8988T (cell line): ENCODE results near the gene MAP3K1.
"Not testable (repeated sequence)": the region's sequence is repeated elsewhere in the genome, so short reads cannot be mapped to it uniquely, and the experiment has no call there.

ENCODE experiments used
- DNase-seq: peaks from one replicate; pipeline ENCODE4 v3.0.0; 2011

Gene MAP3K1

GRCh38 chr5:56816546-56817081, 1.3 kb downstream of the MAP3K1 start:
- DNase-seq: peak; percentile 52

DNA sequence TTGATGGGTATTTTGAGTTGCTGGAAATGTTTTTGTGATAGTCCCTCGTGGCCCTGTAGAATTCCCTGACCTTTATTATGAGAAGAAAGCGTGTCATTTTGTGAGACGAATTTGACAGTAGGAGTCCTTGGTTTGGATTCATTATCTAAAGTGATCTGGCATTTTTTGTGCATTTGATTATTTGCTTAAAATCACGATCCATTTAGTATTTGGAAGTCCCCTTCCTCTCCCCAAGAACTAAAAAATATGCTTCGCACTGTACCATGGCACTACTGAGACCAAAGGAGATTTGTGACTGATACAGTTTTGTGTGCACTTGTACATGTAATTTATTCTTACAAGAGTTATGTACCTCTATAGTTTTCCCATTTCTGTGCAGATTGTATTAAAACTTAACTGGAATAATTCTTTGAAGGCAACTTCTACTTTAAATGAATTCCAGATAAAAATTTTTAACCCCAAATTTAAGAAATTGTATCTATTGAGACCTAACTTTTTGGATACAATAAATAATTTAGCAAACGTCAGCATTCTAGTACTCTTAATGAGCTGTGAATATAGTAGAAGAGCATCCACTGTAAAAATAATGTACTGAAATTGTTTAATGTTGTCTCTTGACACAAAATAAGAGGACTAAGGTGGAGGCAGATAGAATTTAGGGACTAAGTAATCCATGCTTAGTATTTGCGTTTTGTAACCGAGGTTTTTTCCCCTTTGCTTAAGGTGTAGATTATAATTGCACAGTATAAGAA, 2.1 kb downstream of the MAP3K1 start:
- no peak for DNase-seq

DNA sequence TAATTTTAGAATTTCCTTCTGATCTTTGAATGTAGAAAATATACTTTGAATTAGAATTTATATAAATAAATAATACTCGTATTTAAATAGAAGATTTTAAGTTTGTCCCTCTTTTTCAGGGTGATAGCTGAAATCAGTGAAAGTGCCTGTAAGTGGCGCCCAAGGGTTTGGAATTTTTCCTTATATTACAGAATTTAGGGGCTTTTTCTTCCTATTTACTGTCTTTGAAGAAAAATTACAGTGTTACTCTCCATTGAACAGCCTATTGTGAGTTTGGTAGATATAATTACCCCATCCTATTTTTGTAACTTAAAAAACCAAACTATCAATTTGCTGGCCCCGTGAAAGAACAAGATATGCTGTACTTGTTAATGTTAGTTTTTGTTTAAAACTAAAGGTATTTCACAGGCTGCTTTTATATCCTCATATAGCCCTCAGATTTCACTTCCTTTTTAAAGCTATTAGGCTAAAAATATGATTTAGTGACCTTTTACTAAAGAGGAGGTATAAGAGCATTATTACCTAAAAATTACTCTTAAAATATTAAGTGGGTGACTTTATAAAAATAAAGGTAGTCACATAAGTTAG, 3.2 kb downstream of the MAP3K1 start:
- no peak for DNase-seq

GRCh38 chr5:56819060-56819881, 3.9 kb downstream of the MAP3K1 start:
- no peak for DNase-seq

DNA sequence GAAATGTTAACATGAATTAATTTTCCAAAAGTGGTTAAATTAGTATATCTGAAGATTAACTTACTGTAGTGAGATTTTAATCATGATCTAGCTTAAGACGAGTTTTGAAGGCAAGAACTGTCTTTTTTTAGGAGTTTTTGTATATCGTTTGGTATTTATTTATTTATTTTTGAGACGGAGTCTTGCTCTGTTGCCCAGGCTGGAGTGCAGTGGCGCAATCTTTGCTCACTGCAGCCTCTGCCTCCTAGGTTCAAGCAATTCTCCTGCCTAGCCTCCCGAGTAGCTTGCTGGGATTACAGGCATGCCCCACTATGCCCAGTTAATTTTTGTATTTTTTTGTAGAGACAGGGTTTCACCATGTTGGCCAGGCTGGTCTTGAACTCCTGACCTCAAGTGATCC, 6.5 kb downstream of the MAP3K1 start:
- not testable (repeated sequence) for DNase-seq

DNA sequence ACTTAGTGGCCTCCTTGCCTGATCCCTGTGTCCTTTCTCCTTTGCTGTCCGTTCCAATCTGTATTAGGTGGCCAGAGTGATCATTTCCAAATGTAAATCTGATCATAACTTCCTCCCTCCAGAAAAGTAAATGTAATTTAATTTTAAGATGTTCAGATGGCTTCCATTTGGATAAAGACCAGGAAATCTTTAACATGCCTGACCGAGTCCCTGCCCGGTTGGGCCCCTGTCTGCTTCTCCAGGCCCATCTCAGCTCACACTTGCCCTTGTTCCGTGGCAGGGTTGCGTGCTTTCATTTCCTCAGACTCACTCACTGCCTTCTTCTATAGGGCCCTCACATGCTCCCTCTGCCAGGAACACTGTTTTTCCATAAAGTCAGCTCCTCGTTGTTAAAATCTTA, 7.6 kb downstream of the MAP3K1 start:
- DNase-seq: no peak

DNA sequence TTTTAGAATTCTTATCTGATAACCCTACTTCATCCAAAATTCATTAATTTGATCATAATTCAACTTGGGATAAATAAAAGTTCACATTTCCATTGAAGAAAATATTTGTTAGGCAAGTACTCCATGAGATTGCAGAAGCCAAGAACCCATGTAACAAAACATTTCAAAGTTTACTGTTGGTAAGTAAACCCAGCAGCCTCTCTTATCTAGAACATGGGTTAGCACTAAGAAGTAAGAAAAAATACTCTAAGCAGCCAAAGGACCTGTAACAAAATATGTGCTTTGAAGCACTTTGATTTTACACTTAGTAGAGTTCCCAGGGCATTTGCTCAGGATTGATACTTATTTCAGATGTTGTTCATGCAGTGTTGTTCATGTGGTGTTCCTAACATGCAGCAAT, 8.7 kb downstream of the MAP3K1 start:
- DNase-seq: no peak

GRCh38 chr5:56825222-56825824, 10.0 kb downstream of the MAP3K1 start:
- DNase-seq: no peak

GRCh38 chr5:56827049-56827448, 11.7 kb downstream of the MAP3K1 start:
- DNase-seq: no peak

GRCh38 chr5:56827924-56828323, 12.6 kb downstream of the MAP3K1 start:
- no peak for DNase-seq

- no peak for DNase-seq
Observed at GRCh38 chr5:56829137-56829908, 14.0 kb downstream of the MAP3K1 start.

DNA sequence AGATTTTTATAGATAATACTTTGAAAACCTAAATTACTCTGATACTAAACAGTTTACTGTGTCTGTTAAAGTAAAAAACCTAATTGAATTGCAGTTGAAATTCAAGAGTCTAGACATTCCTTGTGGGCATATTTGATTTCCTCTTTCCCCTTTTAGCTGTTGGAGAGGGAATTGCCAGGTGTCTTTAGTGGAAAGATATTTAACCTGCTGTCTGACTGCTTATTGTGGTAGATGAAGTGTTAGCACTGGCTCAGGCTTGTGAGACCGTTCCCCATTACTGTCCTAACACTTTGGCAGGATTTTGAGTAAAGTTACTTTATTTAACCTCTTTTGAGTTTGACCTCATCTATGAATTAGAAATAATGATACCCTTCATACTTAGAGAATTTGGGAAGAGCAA, 16.4 kb downstream of the MAP3K1 start:
- DNase-seq: no peak

DNA sequence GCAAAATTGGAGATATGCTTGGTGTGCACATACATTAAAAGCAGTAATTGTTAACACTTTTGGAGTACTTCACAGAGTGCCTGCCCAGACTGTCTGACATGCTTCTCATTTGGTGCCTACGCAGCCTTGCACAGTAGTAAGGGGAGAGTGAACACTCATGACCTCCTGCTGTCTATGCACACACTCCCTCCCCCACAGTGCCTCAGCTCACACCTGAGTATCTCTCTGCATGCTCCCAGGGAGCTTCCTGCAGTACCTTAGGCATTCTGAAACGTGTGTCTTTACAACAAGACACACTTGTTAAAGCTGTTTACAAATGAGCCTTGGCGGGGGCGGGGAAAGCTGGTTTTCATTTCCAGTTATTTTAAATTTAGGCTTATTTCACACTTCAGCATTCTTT, 18.0 kb downstream of the MAP3K1 start:
- DNase-seq: no peak

- DNase-seq: no peak
Observed at GRCh38 chr5:56837381-56837780, 22.0 kb downstream of the MAP3K1 start.

DNA sequence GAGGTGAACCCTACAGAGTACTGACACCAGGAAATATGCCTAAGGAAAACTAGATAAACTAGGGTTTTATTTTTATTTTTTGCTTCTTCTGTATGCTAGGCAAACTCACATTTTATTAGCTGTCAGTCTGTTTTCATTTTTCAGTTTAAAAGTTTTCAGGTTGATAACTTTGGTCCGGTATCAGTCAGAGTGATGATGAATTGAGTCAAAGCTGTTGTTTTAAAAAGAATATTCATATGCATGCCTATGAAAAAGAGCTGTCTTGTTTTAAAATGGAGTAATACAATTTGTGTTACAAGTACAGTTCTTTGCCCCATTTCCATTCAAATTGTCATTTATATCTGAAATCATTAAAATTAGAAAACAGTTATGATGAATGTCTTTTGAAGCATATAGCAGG, 22.6 kb downstream of the MAP3K1 start:
- no peak for DNase-seq

DNA sequence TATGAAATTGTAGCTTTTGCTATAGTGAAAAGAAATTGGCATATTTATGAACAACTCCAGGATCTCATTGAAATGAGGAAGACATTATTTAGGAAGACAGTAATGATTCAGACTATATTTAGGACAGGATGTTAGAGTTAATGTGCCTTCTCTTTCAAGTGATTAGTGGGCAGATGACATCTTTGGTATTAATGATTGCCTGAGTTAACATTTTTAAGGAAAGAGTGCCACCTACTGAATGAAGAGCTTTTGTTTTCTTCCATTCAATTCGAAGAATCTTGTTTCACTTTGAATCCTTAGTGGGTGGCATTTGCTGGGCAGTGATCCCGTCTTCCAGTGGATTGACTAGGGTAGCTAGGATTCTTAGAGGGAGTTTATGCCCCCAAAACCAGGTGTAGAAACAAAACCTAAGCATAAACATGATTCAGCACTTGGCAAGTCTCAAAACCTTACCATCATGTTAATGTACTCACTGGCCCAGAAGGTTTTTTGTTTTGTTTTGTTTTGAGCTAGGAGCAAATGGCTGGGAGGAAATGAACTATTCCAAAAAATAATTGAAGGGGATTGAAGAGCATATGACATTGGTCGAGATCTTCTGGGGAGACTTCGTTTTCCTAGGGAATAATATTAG, 23.2 kb downstream of the MAP3K1 start:
- DNase-seq: no peak

DNA sequence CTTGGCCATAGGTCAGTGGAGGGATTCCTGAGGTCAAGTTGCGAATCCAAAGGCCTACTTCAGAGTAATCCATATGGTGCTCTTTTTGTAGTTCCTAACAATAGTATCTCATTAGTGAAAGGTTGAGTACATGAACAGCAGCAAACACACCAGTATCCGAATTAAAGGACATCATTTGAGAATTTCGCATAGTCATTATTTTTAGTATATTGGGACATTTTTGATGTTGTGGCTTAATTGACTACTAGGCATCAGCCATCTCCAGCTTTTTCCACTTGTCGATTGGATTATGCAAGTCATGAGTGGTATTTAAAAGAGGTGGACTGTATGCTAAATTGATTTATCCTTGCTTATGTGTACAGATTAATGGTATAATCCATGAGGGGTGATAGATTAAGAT, 23.7 kb downstream of the MAP3K1 start:
- DNase-seq: no peak

- DNase-seq: no peak
Observed at GRCh38 chr5:56840597-56840996, 25.2 kb downstream of the MAP3K1 start.

GRCh38 chr5:56845277-56845676, 29.9 kb downstream of the MAP3K1 start:
- no peak for DNase-seq

GRCh38 chr5:56845904-56846480, 30.6 kb downstream of the MAP3K1 start:
- DNase-seq: no peak

DNA sequence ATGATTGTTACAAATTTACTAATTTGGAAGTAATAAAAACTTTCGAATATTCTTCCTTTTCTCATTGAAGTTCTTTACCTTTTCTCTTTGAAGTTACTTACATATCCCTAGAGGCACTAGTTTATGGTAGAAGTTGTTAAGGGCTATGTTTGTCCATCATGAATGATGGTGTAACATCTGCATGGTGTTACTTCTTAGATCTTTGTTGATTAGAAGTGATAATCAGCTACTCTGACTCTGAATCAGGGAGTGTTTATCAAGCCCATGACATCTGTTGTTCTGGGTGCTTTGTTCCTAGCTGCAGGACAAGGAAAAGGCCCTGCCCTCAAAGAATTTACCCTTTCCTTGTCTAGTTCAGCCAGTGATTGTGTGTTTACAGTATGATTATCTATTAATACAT, 32.9 kb downstream of the MAP3K1 start:
- DNase-seq: no peak

GRCh38 chr5:56849671-56850070, 34.3 kb downstream of the MAP3K1 start:
- DNase-seq: no peak
